Fibroblast of skin of left quadriceps (primary cell): ENCODE measurements around the gene DNAH8.
"Not testable (repeated sequence)": the region's sequence is repeated elsewhere in the genome, so short reads cannot be mapped to it uniquely, and the experiment has no call there.

ENCODE experiments used
- DNase-seq, 2 experiments: peaks; one replicate each; pipeline ENCODE4 v3.0.0-alpha.2; 2013; ENCODE audit warnings: low read depth in 2 of 2

Gene DNAH8

GRCh38 chr6:38906582-38906981 lies 191.5 kb downstream of the DNAH8 start:
- no peak for DNase-seq

DNA sequence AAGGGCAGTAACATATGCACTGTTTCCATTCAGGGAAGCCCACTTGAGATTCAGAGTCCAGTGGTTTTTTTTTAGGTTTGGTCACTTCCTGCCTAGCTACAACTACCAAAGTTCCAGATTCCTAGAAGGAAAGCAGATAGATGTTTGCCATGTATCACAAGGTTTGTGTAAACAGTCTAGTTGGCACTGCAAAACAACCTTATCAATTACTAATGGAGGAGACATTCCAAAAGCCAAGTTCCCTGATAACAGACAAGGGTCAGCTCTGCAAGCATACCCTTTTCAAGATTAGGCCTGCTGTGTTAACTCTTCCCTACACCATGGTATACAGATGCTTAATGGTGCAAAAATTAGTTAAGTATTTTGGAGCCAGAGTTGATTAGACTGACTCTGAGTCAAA lies 192.2 kb downstream of the DNAH8 start:
- DNase-seq: no peak

- no peak for DNase-seq
Measured at GRCh38 chr6:38909015-38909730, 194.1 kb downstream of the DNAH8 start.

DNA sequence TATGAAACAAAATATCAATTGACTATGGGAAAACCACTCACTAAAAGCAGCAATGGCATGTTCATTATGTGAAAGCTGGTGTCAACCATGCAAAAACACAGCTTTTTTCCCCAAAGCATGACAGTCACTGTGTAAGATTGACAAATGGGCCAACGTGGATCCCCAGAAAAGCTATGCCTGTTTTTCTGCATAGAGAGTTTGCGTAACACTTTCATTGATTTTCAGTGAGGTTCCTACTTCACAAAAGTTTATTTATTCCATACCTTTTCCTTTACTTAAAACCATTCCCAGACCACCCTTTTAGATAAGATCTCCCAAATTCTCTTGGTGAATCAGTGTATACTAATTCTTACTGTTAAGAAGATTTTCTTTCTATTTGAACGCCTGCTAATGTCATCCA lies 195.1 kb downstream of the DNAH8 start:
- no peak for DNase-seq

DNA sequence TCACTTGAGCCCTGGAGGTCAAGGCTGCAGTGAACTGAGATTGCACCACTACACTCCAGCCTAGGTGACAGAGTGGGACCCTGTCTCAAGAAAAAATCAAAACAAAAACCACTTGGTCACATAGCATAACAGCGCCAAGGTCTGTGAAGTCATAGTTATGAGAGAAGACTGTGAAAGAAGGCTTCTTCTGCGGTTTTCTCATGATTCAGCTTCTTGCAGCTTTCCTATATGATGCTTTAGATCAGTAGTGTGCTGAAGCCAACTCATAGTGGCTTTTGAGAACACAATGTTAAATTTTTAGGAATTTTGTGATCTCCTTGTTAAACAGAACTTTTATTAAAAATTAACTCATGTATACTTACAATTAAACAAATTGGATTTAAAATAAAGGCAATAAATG lies 197.3 kb downstream of the DNAH8 start:
- no peak for DNase-seq

- no peak for DNase-seq
Measured at GRCh38 chr6:38915205-38915925, 200.3 kb downstream of the DNAH8 start.

DNA sequence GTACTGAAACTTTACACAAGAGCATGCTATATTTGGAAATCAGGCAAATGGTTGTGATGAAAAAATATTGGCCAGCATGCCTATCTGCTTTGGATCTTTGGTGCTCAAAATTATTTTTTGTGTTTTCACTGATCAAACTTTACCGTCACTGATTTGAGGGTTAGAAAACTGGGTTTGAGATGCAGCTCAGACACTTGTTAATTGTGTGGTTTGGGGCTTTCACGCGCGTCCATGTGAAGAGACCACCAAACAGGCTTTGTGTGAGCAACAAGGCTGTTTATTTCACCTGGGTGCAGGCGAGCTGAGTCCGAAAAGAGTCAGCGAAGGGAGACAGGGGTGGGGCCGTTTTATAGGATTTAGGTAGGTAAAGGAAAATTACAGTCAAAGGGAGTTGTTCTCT lies 206.4 kb downstream of the DNAH8 start:
- not testable (repeated sequence) for DNase-seq

DNA sequence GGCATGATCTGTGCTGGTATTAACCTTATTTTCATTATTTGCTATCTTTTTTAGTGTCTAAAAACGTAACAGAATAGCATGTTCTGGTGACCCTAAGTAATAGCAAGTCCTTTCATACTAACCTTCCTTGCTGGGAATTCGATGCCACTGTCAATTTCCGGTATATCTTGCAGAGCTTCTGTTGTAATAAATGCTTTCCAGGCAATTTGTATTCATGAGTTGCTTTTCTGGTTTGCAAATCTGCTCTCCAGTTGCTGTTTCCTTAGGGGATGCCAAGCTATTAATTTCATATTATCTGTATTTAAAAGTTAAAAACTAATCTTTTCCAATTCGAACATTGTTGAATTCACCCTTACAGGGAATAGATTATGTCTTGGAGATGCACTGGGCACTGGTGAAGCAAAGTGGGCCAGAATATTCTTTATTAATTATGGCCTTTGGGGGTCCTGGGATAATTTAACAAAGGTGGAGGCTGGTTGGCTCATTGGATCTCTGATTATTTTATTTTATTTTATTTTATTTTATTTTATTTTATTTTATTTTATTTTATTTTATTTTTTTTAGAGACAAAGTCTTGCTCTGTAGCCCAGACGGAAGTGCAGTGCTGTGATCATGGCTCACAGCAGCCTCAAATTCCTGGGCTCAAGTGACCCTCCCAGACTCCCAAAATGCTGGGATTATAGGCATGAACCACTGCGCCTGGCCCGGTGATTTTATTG lies 209.8 kb downstream of the DNAH8 start:
- DNase-seq: no peak

DNA sequence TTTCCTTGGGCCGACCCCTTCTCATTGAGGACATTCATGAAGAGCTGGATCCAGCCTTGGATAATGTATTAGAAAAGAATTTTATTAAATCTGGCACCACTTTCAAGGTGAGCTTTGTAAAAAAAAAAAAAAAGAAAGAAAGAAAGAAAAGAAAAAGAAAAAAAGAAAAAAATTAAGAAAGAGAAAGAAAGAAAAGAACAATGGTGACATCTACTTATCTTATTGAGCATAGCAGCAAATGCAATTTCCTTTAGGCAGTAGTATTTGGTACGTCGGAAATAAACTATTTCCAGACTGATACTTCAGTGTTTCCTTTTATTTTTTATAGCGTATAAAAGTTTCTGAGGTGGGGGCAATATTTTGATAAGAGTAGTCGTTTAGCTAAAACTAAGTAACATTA lies 214.4 kb downstream of the DNAH8 start:
- no peak for DNase-seq

DNA sequence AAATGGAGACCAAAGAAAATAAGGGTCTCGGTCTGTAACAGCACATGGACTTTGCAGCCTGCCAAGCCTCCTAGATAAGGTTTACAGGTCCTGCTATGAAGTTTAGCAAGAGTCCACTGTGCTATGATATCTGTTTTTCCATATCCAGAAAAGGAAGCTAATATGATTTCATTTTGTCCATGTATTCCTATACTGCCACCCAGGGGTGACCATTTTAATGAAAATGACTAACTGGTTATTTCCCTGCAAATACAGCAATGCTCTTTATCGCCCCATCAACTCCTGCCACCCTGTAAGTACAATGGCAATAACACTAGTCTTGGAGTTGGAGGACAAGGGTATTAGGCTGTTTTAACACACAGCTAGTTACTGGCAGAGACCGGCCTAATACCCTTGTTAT lies 218.3 kb downstream of the DNAH8 start:
- no peak for DNase-seq

DNA sequence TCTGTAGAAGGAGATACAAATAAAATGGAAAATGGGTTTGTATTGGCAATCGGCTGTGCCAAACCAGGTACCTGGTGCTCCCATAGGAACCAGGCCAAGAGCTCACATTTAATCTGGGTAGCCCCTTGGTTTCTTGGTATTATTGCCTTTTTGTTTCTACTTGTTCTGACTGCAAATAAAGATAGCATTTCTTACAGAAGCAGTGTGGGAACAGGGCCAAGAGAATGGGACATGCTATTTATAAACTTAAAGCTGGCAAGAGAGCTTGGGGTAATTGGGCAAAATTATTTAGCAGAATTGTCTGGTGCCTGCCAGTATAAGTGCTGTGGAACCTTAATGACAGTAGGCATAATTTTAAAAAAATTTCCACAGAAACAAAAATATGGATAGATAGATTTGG lies 219.9 kb downstream of the DNAH8 start:
- no peak for DNase-seq

DNA sequence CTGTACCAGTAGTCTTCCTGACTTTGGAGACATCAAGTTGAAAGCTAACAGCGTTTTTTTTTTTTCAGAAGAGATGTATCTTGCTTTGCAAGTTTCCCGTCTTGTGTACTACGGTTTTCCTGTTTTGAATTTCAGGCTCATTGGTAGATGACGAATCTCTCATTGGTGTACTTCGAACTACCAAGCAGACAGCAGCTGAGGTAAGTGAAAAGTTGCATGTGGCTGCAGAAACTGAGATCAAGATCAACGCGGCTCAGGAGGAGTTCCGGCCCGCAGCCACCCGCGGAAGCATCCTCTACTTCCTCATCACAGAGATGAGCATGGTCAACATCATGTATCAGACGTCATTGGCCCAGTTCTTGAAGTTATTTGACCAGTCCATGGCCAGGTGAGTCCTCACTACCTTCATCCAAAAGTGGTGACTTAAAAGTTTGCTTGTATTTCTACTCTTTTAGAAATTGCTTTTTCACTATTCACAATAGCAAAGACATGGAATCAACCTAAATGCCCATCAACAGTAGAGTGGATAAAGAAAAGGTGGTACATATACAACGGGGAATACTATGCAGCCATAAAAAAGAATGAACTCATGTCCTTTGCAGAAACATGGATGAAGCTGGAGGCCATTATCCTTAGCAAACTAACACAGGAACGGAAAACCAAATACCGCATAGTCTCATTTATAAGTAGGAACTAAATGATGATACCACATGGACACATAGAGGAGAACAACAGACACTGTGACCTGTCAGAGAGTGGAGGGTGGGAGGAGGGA lies 222.9 kb downstream of the DNAH8 start:
- DNase-seq: no peak

DNA sequence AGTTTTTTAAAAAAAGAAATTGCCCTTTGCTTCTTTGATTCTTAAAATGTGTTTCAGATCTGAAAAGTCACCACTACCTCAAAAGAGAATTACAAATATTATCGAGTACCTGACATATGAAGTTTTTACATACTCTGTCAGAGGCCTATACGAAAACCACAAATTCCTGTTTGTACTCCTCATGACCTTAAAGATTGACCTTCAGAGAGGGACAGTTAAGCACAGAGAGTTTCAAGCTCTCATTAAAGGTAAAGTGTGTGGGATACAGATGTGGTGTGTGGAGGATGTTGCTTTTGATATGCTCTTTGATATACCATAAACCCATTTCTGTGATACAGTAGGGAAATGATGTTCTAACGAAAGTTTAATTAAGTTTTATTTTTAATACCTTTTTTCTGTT lies 223.6 kb downstream of the DNAH8 start:
- no peak for DNase-seq

DNA sequence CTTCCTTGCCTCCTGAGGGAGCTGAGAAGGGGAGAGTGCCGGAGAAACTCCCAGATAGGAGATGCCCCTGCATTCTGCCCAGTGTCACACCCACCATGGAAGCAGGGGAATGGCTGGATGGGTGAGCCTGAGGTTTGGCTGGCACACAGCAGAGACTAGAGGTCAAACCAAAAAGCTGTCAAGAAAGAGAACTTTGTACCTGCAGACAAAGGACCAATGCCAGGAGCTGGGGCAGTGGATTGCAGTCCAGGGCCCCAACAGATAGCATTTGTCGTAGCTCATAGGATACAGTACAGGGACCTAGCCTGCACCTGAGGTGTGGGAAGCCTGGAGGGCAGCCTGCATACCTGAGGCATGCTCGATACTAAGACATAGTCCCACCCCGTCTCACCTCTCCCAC lies 227.3 kb downstream of the DNAH8 start:
- no peak for DNase-seq

DNA sequence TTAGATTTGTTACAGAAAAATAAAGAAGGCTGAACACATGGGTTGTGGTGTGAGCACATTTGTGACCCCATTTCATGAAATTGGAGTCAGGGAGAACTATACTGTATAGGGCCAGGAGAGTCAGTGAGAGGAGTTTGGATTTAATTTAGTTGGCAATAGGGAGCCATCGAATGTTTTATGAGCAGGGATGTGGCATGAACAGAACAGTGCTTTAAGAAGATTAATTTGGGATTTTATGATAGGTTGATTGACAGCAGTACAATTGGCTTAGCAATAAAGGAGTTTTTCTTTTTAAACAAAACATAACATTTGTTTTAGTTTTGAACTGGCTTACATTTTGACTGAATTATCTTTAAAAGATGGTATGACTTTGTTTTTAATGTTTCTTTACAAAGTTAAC lies 227.9 kb downstream of the DNAH8 start:
- no peak for DNase-seq

GRCh38 chr6:38943964-38944363 lies 228.9 kb downstream of the DNAH8 start:
- DNase-seq: no peak

GRCh38 chr6:38944655-38945279 lies 229.7 kb downstream of the DNAH8 start:
- DNase-seq: no peak

GRCh38 chr6:38955861-38956260 lies 240.8 kb downstream of the DNAH8 start:
- no peak for DNase-seq

- no peak for DNase-seq
Measured at GRCh38 chr6:38957426-38957825, 242.3 kb downstream of the DNAH8 start.

GRCh38 chr6:38959138-38959537 lies 244.0 kb downstream of the DNAH8 start:
- DNase-seq: no peak

GRCh38 chr6:38968702-38969149 lies 253.6 kb downstream of the DNAH8 start:
- DNase-seq: no peak
